Measurements from ENCODE around the gene CDYL.

GRCh38 chr6:4864519-4864918, 88.3 kb downstream of the CDYL start:
- TF ChIP-seq, protein P1, sequence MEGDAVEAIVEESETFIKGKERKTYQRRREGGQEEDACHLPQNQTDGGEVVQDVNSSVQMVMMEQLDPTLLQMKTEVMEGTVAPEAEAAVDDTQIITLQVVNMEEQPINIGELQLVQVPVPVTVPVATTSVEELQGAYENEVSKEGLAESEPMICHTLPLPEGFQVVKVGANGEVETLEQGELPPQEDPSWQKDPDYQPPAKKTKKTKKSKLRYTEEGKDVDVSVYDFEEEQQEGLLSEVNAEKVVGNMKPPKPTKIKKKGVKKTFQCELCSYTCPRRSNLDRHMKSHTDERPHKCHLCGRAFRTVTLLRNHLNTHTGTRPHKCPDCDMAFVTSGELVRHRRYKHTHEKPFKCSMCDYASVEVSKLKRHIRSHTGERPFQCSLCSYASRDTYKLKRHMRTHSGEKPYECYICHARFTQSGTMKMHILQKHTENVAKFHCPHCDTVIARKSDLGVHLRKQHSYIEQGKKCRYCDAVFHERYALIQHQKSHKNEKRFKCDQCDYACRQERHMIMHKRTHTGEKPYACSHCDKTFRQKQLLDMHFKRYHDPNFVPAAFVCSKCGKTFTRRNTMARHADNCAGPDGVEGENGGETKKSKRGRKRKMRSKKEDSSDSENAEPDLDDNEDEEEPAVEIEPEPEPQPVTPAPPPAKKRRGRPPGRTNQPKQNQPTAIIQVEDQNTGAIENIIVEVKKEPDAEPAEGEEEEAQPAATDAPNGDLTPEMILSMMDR (IDR thresholded peaks at IDR 0.05): no peak
- no peak for TF ChIP-seq POLR2A (IDR thresholded peaks at IDR 0.05)

Data from heart left ventricle (tissue), 13 donors.